ENCODE results near the gene ZNF280A.

GRCh38 chr22:22531770-22532546 is 11.9 kb upstream of the ZNF280A start:
- TF ChIP-seq PURB (CRISPR knock-in tag; IDR thresholded peaks at IDR 0.05; ENCODE audit: low read depth) (no peak), CTCF (IDR thresholded peaks at IDR 0.05 in 2 of 3, conservative IDR thresholded peaks at IDR 0.05 in 1 of 3; ENCODE audit: insufficient read depth in 2 of 3, low read depth in 1 of 3, low read length in 3 of 3) (no peak), SP1 (CRISPR knock-in tag; IDR thresholded peaks at IDR 0.05) (no peak), EP300 (IDR thresholded peaks at IDR 0.05; ENCODE audit: low read length) (no peak), RAD21 (CRISPR knock-in tag; conservative IDR thresholded peaks at IDR 0.05 in 1 of 2, IDR thresholded peaks at IDR 0.05 in 1 of 2) (no peak), TFAM (CRISPR knock-in tag; conservative IDR thresholded peaks at IDR 0.05) (no peak), TCFL5 (CRISPR knock-in tag; conservative IDR thresholded peaks at IDR 0.05) (no peak), UBTF (IDR thresholded peaks at IDR 0.05; ENCODE audit: borderline replicate concordance in 1 of 2, low read depth in 2 of 2, low read length in 2 of 2) (no peak), FOXK1 (CRISPR knock-in tag; IDR thresholded peaks at IDR 0.05; ENCODE audit: borderline replicate concordance) (no peak), RBM17 (IDR thresholded peaks at IDR 0.05; ENCODE audit: borderline replicate concordance, low read depth, low read length) (no peak), XRCC5 (IDR thresholded peaks at IDR 0.05; ENCODE audit: low read depth, low read length) (no peak)

Data from K562 (cell line).